Inflammatory macrophage (primary cell): ENCODE data around the gene BORCS6.

Experiments
- DNase-seq, 2 donors: peaks; one replicate each; pipeline ENCODE4 v3.0.0-alpha.2; 2020 to 2022

Gene BORCS6

GRCh38 chr17:8154608-8155155 is 35.3 kb downstream of the BORCS6 start:
- DNase-seq, result no peak

- peak; percentile 95 to 98 for DNase-seq
Observed at GRCh38 chr17:8153957-8154607, 35.9 kb downstream of the BORCS6 start.

- DNase-seq, result peak; percentile 88 to 94
Observed at GRCh38 chr17:8153525-8153956, 36.4 kb downstream of the BORCS6 start.

- DNase-seq, result no peak
Observed at GRCh38 chr17:8153031-8153451, 36.9 kb downstream of the BORCS6 start.

GRCh38 chr17:8152112-8152775 is 37.7 kb downstream of the BORCS6 start, which contains the start of gene PER1:
Gene PER1, minus strand, starts transcription at chr17:8152404. Its CDS starts 1,698 bp downstream, at chr17:8150706.
- peak; percentile 94 to 95 for DNase-seq

GRCh38 chr17:8151641-8152111 is 38.3 kb downstream of the BORCS6 start:
- peak; percentile 78 to 89 for DNase-seq

GRCh38 chr17:8151120-8151640 is 38.8 kb downstream of the BORCS6 start:
- DNase-seq, result peak; percentile 71 to 79

GRCh38 chr17:8150194-8151119 is 39.5 kb downstream of the BORCS6 start:
- no peak for DNase-seq

- no peak for DNase-seq
Observed at GRCh38 chr17:8149419-8150193, 40.4 kb downstream of the BORCS6 start.

GRCh38 chr17:8148560-8148959 is 41.4 kb downstream of the BORCS6 start:
- DNase-seq, result no peak

GRCh38 chr17:8147805-8148404 is 42.1 kb downstream of the BORCS6 start:
- DNase-seq, result no peak

- no peak for DNase-seq
Observed at GRCh38 chr17:8147141-8147804, 42.7 kb downstream of the BORCS6 start.

- DNase-seq, result no peak
Observed at GRCh38 chr17:8146381-8147140, 43.4 kb downstream of the BORCS6 start.

- no peak for DNase-seq
Observed at GRCh38 chr17:8145811-8146210, 44.2 kb downstream of the BORCS6 start.

- no peak for DNase-seq
Observed at GRCh38 chr17:8144401-8145231, 45.4 kb downstream of the BORCS6 start.

GRCh38 chr17:8143581-8144400 is 46.2 kb downstream of the BORCS6 start:
- DNase-seq, result no peak

- no peak for DNase-seq
Observed at GRCh38 chr17:8142887-8143580, 46.9 kb downstream of the BORCS6 start.
